K562 (cell line): Measurements from ENCODE around the gene SRRT. TPM values are rescaled to one million over a fixed set of nuclear protein-coding genes. Genes with fewer than 3 reads are reported as not detected.

Experiments
- ATAC-seq: fragments of 200-7000 bp; cut with Tn5 transposase; 3 replicates; pipeline ENCODE4 v1.9.1; 2020; ENCODE audit warnings: moderate library complexity
- BruUV-seq: library from RNA; stranded (reverse); fragments of 400-500 nt; replicated peaks from 2 replicates; lab custom pipeline; 2021; lab: Mats Ljungman, UMichigan
- CTCF ChIA-PET: fragments of 300-600 bp; formaldehyde crosslinking; extraction: SDS; loops from one replicate; lab custom pipeline; 2021; ENCODE audit warnings: low intra/inter-chr PET ratio; lab: Yijun Ruan, JAX
- POLR2A ChIA-PET: fragments of 300-600, 350-650 bp; sonication (Branson Sonifier 250); formaldehyde crosslinking; extraction: SDS; loops from one replicate; lab custom pipeline; 2021; ENCODE audit warnings: antibody characterized with exemption, inconsistent platforms; lab: Yijun Ruan, JAX
- DNase-seq, 4 experiments: peaks; one replicate each; pipeline versions ENCODE4 v3.0.0 to v3.0.0-alpha.2; 2011 to 2018; ENCODE audit warnings: low spot score in 3 of 4, mixed read lengths in 3 of 4; ENCODE audit errors: extremely low read depth in 1 of 4
- FAIRE-seq: peaks from 2 replicates; lab custom pipeline; 2011; peaks lifted over from hg19 to GRCh38; lab: Jason Lieb, UNC
- H2AFZ ChIP-seq: 2 replicates; pipeline ENCODE4 v1.6.0; 2011; ENCODE audit warnings: low read depth, low read length, control low read depth, inconsistent platforms
- H3K27ac ChIP-seq: fragments of 200-600 bp; 3 replicates; pipeline ENCODE4 v1.8.0; 2011; ENCODE audit warnings: low read depth, mild to moderate bottlenecking, control low read depth, inconsistent platforms, low read length, moderate library complexity, mixed read lengths; ENCODE audit errors: extremely low read depth
- H3K27me3 ChIP-seq, 2 experiments: fragments of 300-600 bp in 1 of 2; 2 replicates in 1 of 2; 3 replicates in 1 of 2; pipeline versions ENCODE4 v1.6.0 to v1.8.0; 2011; ENCODE audit warnings: inconsistent platforms in 2 of 2, low read length in 2 of 2, mild to moderate bottlenecking in 1 of 2, mixed read lengths in 1 of 2, moderate library complexity in 1 of 2; ENCODE audit not compliant: control insufficient read depth in 2 of 2, insufficient read depth in 2 of 2
- H3K36me3 ChIP-seq: fragments of 300-600 bp; 3 replicates; pipeline ENCODE4 v1.8.0; 2011; ENCODE audit warnings: mild to moderate bottlenecking, low read length, inconsistent platforms; ENCODE audit not compliant: control insufficient read depth, insufficient read depth
- H3K4me1 ChIP-seq, 2 experiments: fragments of 200-600 bp in 1 of 2; replicated peaks in 1 of 2; 2 replicates in 1 of 2; 3 replicates in 1 of 2; pipeline versions ENCODE4 v1.5.1 to v1.8.0; 2011; ENCODE audit warnings: inconsistent platforms in 2 of 2, low read length in 2 of 2, mild to moderate bottlenecking in 1 of 2, mixed read lengths in 1 of 2, moderate library complexity in 1 of 2; ENCODE audit not compliant: control insufficient read depth in 2 of 2, insufficient read depth in 2 of 2
- H3K4me2 ChIP-seq: 2 replicates; pipeline ENCODE4 v1.6.1; 2011; ENCODE audit warnings: low read length, control low read depth, inconsistent platforms, mixed read lengths; ENCODE audit not compliant: insufficient read depth
- H3K4me3 ChIP-seq: fragments of 200-600 bp; sonication (generic), shearing (Covaris generic); 2 replicates; pipeline ENCODE4 v1.5.1; 2016; ENCODE audit warnings: control low read depth, inconsistent platforms
- H3K79me2 ChIP-seq: fragments of 200-600 bp; 3 replicates; pipeline ENCODE4 v1.8.0; 2011; ENCODE audit warnings: low read length, inconsistent platforms; ENCODE audit not compliant: control insufficient read depth, insufficient read depth
- H3K9ac ChIP-seq, 2 experiments: 2 replicates each; pipeline versions ENCODE4 v1.6.0 to v1.6.1; 2011; ENCODE audit warnings: low read depth in 2 of 2, low read length in 2 of 2, control low read depth in 1 of 2, inconsistent platforms in 1 of 2, mild to moderate bottlenecking in 1 of 2, mixed read lengths in 1 of 2; ENCODE audit not compliant: insufficient read depth in 1 of 2
- H3K9me1 ChIP-seq: one replicate; pipeline ENCODE4 v1.6.0; 2011; ENCODE audit warnings: inconsistent platforms, mild to moderate bottlenecking, low read length, moderate library complexity; ENCODE audit not compliant: control insufficient read depth, insufficient read depth
- H3K9me3 ChIP-seq: replicated peaks from 2 replicates; pipeline ENCODE4 v1.5.1; 2011; ENCODE audit warnings: low read depth, low read length, inconsistent platforms; ENCODE audit not compliant: control insufficient read depth, insufficient read depth
- H4K20me1 ChIP-seq: replicated peaks from 2 replicates; pipeline ENCODE4 v1.6.1; 2011; ENCODE audit warnings: low read length, inconsistent platforms, mixed read lengths; ENCODE audit not compliant: control insufficient read depth, insufficient read depth
- C11orf30 ChIP-seq: fragments of 450-650 bp; IDR thresholded peaks from 2 replicates; pipeline ENCODE4 v1.6.1; 2016; ENCODE audit warnings: low read depth, mild to moderate bottlenecking
- NELFE ChIP-seq: IDR thresholded peaks from 2 replicates; pipeline ENCODE4 v1.6.1; 2011; ENCODE audit warnings: mild to moderate bottlenecking; ENCODE audit not compliant: insufficient read depth, insufficient read length
- POLR2G ChIP-seq: fragments of 200-400 bp; formaldehyde crosslinking; IDR thresholded peaks from 2 replicates; pipeline ENCODE4 v1.6.1; 2017; ENCODE audit warnings: low read depth, mild to moderate bottlenecking, antibody characterized with exemption, low read length, moderate library complexity
- SMAD2 ChIP-seq: fragments of 150-350 bp; IDR thresholded peaks from 2 replicates; pipeline ENCODE4 v1.6.1; 2014; ENCODE audit warnings: low read depth, mild to moderate bottlenecking, low read length
- THAP12 ChIP-seq: fragments of 250-450 bp; sonication (Bioruptor Pico); IDR thresholded peaks from 2 replicates; pipeline ENCODE4 v1.9.0; 2021; ENCODE audit warnings: mild to moderate bottlenecking, inconsistent platforms
- ZNF316 ChIP-seq: fragments of 450-650 bp; IDR thresholded peaks from 2 replicates; pipeline ENCODE4 v1.6.1; 2016
- ZNF583 ChIP-seq: fragments of 250-450 bp; sonication (Bioruptor Pico); IDR thresholded peaks from 2 replicates; pipeline ENCODE4 v1.4.0; 2020
- WGBS: fragments of 100-300 bp; shearing (Covaris generic); methylation state at CpG from one replicate; pipeline ENCODE4 v1.1.6; 2016; ENCODE audit warnings: low coverage, mixed read lengths; ENCODE audit not compliant: insufficient coverage; ENCODE audit errors: missing lambda C conversion rate; 5-methylcytosine and 5-hydroxymethylcytosine counted together
- in situ Hi-C: fragments of 300-500 bp; cut with MboI; formaldehyde crosslinking; loops from 4 replicates; pipeline ENCODE4 v1.15.0; 2018; ENCODE audit warnings: inconsistent platforms, mixed read lengths
- intact Hi-C: fragments of 100-400 bp; cut with micrococcal nuclease; formaldehyde crosslinking; loops from 2 replicates; pipeline ENCODE4 v1.14.2; 2022
- polyA plus RNA-seq, 8 experiments: library from polyadenylated mRNA; depleted of rRNA in 4 of 8; stranded (reverse) in 5 of 8; unstranded in 3 of 8; fragments of >200 nt; fragmentation: Nextera tagmentation in 2 of 8; fragmentation: Illumina TruSeq in 1 of 8; extraction: Ambion mirVana in 2 of 8; extraction: Trizol in 1 of 8; gene quantifications; 2 replicates each; pipeline versions ENCODE4 v1.2.1 to v1.2.3, GENCODE V29; 2011 to 2014; ENCODE audit warnings: inconsistent platforms in 1 of 8, missing spikeins in 1 of 8
- total RNA-seq, 7 experiments: library from RNA; depleted of rRNA in 6 of 7; stranded (reverse); fragments of >200 nt in 6 of 7; fragmentation: Illumina TruSeq in 2 of 7; extraction: Trizol in 2 of 7; gene quantifications; 2 replicates each; pipeline versions ENCODE4 v1.2.1 to v1.2.3, GENCODE V29; 2011 to 2021; ENCODE audit warnings: low replicate concordance in 1 of 7
- TF ChIP-seq, protein P1 (sequence below), 2 experiments: fragments of 450-650 bp in 1 of 2; sonication (generic) in 1 of 2; formaldehyde crosslinking in 1 of 2; IDR thresholded peaks in 1 of 2; conservative IDR thresholded peaks in 1 of 2; 2 replicates each; pipeline versions ENCODE4 v1.6.1 to v1.8.1; 2016 to 2023; ENCODE audit warnings: mild to moderate bottlenecking in 2 of 2, moderate library complexity in 2 of 2, inconsistent platforms in 1 of 2, missing genetic modification reagents in 1 of 2
- TF ChIP-seq, protein P2 (sequence below): sonication (generic); formaldehyde crosslinking; IDR thresholded peaks from 2 replicates; pipeline ENCODE4 v1.9.0; 2022; ENCODE audit warnings: mild to moderate bottlenecking, missing genetic modification reagents
- TF ChIP-seq, protein P3 (sequence below): sonication (generic); formaldehyde crosslinking; IDR thresholded peaks from 2 replicates; pipeline ENCODE4 v1.8.0; 2022; ENCODE audit warnings: missing genetic modification reagents, mild to moderate bottlenecking, moderate library complexity, borderline replicate concordance

Gene SRRT
- total and polyA plus RNA-seq, 9 of the 15 experiments (the other 6 are each of a cell fraction or from before 2014, with no cell fraction given), result 10.3 to 263 (median 84.4) TPM

DNA sequence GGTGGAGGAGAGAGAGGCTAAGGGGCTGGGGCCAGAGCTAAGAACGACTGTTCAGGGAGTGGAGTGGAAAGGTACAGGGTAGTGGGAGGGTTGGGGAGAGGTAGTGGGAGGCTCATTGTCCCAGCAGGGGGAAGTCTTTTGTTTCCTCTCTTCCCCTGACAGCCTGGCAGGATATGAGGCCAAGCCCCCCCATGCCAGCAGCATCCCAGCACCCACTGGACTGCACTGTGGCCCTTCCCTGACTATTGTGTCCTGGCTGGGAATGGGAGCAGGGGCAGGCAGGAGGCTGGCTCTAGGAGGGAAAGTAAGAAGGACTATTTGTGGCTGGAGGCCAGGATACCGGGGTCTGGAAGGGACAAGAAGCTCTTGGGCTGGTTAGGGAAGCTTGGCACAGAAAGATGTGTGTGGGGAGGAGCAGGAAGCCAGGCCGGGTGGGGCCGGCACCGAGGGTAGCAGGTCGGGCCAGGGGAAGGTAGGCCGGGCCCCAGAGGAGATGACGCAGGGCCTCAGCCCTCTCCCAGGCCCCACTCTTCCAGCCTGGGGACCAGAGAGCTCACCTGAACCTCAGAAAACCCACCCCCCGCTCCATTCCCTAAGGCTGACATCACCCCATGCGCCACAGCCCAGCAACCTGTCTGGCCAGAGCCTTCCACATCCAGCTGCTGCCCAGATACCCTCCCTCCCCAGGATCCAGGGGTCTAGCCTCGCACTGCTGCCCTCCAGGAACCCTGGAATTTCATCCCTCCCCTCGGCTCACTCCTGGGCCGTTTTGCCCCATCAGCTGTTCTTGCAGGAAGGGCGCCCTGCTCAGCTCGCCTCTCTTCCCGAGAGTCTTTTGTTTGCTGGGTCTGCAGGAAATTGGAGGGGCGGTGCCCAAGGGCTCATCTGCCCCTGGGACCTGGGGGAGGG lies 38.7 kb upstream of the SRRT start:
- Histone ChIP-seq H3K36me3 (no peaks in the 10 kb centered on the region), H3K9me1 (no peaks in the 10 kb centered on the region), H3K79me2 (no peaks in the 10 kb centered on the region), H2AFZ (peak overlapping the region; percentile 46), H3K4me3 (no peak overlapping the region), H3K9ac (peak overlapping the region; percentile 22 to 74; a peak in 2 of 4 replicates), H4K20me1 (no peaks in the 10 kb centered on the region), H3K9me3 (no peaks in the 10 kb centered on the region), H3K27me3 (no peaks in the 10 kb centered on the region), H3K4me1 (peaks cover 12 to 50% of the 10 kb centered on the region in 2 experiments; a peak in 3 of 5 replicates), H3K4me2 (peak overlapping the region; percentile 37; the same call in 1 of the 2 replicates), H3K27ac (0 out of 3 replicates have a peak overlapping the region, but pooled peaks have one; percentile 25)
- 58% methylated on average over 17 of the region's 17 CpGs for WGBS
- intact Hi-C loops, result no loop called here
- in situ Hi-C loops, result no loop called here
- BruUV-seq, result no TSS peak
- peak in 1 of 4 experiments; percentile 39 for DNase-seq
- peak; percentile 13 for ATAC-seq
- FAIRE-seq, result no peak
- ChIA-PET CTCF (no interaction called here), POLR2A (interaction anchor here (0.6 to 1.1 kb wide), 3 partner anchors 16 to 358 kb away, joined by 3 to 4 read pairs (median 4); partner anchors contain the start of genes SLC12A9 and SRRT)
- TF ChIP-seq POLR2G (peak; percentile 43; the same call in 1 of the 2 replicates), THAP12 (CRISPR knock-in tag) (0 out of 2 replicates have a peak, but pooled peaks have one; percentile 11), NELFE (no peak), ZNF583 (no peak), SMAD2 (no peak), ZNF316 (peak; percentile 81), C11orf30 (peak; percentile 69)
- TF ChIP-seq, protein P1, sequence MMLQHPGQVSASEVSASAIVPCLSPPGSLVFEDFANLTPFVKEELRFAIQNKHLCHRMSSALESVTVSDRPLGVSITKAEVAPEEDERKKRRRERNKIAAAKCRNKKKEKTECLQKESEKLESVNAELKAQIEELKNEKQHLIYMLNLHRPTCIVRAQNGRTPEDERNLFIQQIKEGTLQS (IDR thresholded peaks at IDR 0.05), result 0 out of 2 replicates have a peak, but pooled peaks have one; percentile 26
- TF ChIP-seq, protein P1 (CRISPR knock-in tag; conservative IDR thresholded peaks at IDR 0.05), result no peak
- TF ChIP-seq, protein P2, sequence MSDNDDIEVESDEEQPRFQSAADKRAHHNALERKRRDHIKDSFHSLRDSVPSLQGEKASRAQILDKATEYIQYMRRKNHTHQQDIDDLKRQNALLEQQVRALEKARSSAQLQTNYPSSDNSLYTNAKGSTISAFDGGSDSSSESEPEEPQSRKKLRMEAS (CRISPR knock-in tag), result no peak
- TF ChIP-seq, protein P3, sequence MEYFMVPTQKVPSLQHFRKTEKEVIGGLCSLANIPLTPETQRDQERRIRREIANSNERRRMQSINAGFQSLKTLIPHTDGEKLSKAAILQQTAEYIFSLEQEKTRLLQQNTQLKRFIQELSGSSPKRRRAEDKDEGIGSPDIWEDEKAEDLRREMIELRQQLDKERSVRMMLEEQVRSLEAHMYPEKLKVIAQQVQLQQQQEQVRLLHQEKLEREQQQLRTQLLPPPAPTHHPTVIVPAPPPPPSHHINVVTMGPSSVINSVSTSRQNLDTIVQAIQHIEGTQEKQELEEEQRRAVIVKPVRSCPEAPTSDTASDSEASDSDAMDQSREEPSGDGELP (CRISPR knock-in tag), result peak; percentile 36
